ENCODE results near the gene HPSE2. TPM values are rescaled to one million over a fixed set of nuclear protein-coding genes. Genes with fewer than 3 reads are reported as not detected.

The HPSE2 gene
- polyA plus RNA-seq, 1 experiment = not detected

DNA sequence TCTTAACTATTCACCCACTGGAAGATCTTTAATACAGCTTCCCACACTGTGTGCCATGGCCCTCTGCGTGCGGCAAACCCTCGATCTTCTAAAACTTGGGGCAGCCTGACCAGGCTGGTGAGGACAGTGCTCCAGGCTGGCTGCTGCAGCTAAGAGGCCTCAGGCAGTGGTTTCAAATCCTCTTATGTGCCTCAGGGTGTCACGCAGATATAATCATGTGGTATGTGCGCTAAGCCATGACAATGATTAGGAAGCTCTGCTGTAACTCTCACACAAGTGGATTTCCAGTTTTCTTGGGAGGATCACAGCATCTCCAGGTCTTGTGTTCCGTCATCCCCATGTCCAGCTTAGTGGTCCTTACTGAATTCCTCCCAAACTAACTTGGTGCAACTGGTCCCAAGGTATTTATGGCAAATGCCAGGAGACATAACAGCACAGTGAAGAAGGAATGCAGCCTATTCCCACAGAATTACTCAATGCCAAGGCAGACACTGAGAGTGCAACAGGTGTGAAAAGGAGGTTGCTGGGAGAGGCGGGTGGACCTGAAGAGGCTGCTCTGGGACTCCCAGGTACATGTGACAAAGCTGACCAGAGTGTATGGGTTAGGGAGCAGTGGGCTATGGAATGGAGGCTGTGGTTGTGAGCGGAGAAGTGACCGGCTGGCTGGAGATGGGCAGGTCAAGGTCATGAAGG lies 791.2 kb downstream of the HPSE2 start:
- Histone ChIP-seq H3K9me3 (ENCODE audit: control insufficient read depth, insufficient read depth, low read length) (no peaks in the 10 kb centered on the region; the same call in 1 of the 2 replicates), H3K27ac (ENCODE audit: low read depth, low read length) (no peak overlapping the region), H3K27me3 (ENCODE audit: control insufficient read depth, insufficient read depth, low read length) (no peaks in the 10 kb centered on the region), H3K4me3 (ENCODE audit: low read depth, low read length) (no peak overlapping the region)
- CTCF ChIA-PET = no interaction called here
- no peak for DNase-seq (ENCODE audit: low read depth, low spot score)
- TF ChIP-seq, protein P1, sequence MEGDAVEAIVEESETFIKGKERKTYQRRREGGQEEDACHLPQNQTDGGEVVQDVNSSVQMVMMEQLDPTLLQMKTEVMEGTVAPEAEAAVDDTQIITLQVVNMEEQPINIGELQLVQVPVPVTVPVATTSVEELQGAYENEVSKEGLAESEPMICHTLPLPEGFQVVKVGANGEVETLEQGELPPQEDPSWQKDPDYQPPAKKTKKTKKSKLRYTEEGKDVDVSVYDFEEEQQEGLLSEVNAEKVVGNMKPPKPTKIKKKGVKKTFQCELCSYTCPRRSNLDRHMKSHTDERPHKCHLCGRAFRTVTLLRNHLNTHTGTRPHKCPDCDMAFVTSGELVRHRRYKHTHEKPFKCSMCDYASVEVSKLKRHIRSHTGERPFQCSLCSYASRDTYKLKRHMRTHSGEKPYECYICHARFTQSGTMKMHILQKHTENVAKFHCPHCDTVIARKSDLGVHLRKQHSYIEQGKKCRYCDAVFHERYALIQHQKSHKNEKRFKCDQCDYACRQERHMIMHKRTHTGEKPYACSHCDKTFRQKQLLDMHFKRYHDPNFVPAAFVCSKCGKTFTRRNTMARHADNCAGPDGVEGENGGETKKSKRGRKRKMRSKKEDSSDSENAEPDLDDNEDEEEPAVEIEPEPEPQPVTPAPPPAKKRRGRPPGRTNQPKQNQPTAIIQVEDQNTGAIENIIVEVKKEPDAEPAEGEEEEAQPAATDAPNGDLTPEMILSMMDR (IDR thresholded peaks at IDR 0.05; ENCODE audit: low read depth, low read length) = no peak
- POLR2A ChIA-PET = interaction anchor here (0.6 kb wide), 1 partner anchor 152 kb away, joined by 3 read pairs; no protein-coding TSS in a partner anchor

DNA sequence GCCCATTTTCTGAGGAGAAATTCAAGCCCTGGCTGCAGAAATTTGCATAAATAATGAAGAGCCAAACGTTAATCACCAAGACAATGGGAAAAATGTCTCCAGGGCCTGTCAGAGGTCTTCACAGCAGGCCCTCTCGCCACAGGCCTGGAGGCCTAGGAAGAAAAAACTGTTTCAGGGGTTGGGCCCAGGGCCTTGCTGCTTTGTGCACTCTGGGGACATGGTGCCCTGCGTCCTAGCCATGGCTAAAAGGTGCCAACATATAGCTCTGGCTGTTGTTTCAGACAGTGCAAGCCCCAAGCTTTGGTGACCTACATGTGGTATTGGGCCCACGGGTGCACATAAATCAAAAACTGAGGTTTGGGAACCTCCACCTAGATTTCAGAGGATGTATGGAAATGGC lies 796.9 kb downstream of the HPSE2 start:
- DNase-seq (ENCODE audit: low read depth, low spot score) = no peak
- CTCF ChIA-PET = no interaction called here
- POLR2A ChIA-PET = no interaction called here
- peaks cover 3% of the 10 kb centered on the region for H3K9me3 ChIP-seq (ENCODE audit: control insufficient read depth, insufficient read depth, low read length)
- H3K27ac ChIP-seq (ENCODE audit: low read depth, low read length) = no peak overlapping the region
- TF ChIP-seq, protein P1 (IDR thresholded peaks at IDR 0.05; ENCODE audit: low read depth, low read length) = no peak
- H3K4me3 ChIP-seq (ENCODE audit: low read depth, low read length) = no peak overlapping the region
- no peaks in the 10 kb centered on the region for H3K27me3 ChIP-seq (ENCODE audit: control insufficient read depth, insufficient read depth, low read length)

DNA sequence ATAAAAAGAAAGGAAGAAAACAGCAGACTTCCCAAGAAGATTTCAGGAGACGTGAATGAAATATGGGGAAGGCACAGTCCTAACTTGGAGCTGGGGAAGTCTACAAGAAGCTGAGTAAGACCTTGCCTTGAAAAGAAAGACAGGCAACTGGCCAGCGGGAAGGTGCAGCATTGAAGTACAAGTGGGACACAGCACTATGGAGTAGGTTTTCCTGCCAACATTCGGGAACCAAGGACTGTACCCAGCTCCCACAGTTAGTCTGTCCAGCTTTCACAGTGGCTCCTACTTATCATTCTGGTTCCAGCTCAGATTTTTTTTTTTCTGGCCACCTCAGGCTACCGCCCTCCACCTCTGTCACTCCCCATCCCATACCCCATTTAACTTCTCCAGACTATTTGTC lies 798.9 kb downstream of the HPSE2 start:
- no peaks in the 10 kb centered on the region for H3K27me3 ChIP-seq (ENCODE audit: control insufficient read depth, insufficient read depth, low read length)
- no peak for DNase-seq (ENCODE audit: low read depth, low spot score)
- H3K9me3 ChIP-seq (ENCODE audit: control insufficient read depth, insufficient read depth, low read length) = peaks cover 9% of the 10 kb centered on the region
- no peak overlapping the region for H3K27ac ChIP-seq (ENCODE audit: low read depth, low read length)
- TF ChIP-seq, protein P1 (IDR thresholded peaks at IDR 0.05; ENCODE audit: low read depth, low read length) = no peak
- H3K4me3 ChIP-seq (ENCODE audit: low read depth, low read length) = no peak overlapping the region
- POLR2A ChIA-PET = no interaction called here
- CTCF ChIA-PET = interaction anchor here (0.8 to 4.2 kb wide), 3 partner anchors 9 to 194 kb away, joined by 3 to 29 read pairs (median 5); no protein-coding TSS in a partner anchor

DNA sequence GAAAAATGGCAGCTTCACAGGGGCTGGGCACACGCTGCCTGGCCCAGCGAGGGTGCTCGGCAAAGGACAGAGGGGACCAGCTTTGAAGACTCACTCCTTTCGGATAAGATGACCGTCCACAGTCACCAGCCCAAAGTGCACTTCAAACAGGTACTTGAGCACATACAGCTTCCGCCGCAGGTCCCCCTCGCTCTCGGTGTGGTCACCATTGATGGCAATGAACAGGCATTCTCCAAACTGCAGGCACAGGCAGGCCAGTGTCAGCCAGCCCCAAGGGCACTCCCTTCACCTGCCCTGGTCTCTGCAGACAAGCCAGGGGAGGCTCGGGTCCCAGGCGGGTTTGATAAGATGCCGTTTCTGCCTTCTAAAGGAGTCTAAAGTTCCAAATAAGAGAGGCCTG lies 800.5 kb downstream of the HPSE2 start:
- H3K27ac ChIP-seq (ENCODE audit: low read depth, low read length) = no peak overlapping the region
- TF ChIP-seq, protein P1 (IDR thresholded peaks at IDR 0.05; ENCODE audit: low read depth, low read length) = no peak
- no peak overlapping the region for H3K4me3 ChIP-seq (ENCODE audit: low read depth, low read length)
- ChIA-PET CTCF (interaction anchor here (1.1 to 4.2 kb wide), 3 partner anchors 10 to 126 kb away, joined by 6 to 29 read pairs (median 6); no protein-coding TSS in a partner anchor), POLR2A (interaction anchor here (1.8 kb wide), 1 partner anchor 20 kb away, joined by 6 read pairs; the partner anchor contains the start of gene PYROXD2)
- H3K27me3 ChIP-seq (ENCODE audit: control insufficient read depth, insufficient read depth, low read length) = no peaks in the 10 kb centered on the region
- DNase-seq (ENCODE audit: low read depth, low spot score) = no peak
- peaks cover 9% of the 10 kb centered on the region for H3K9me3 ChIP-seq (ENCODE audit: control insufficient read depth, insufficient read depth, low read length)

Data from AG04450 (cell line).